B cell (primary cell): Measurements from ENCODE around the gene PLPP7. TPM values are rescaled to one million over a fixed set of nuclear protein-coding genes. Genes with fewer than 3 reads are reported as not detected.

Experiments
- ATAC-seq: fragments of 200-7000 bp; cut with Tn5 transposase; one replicate; pipeline ENCODE4 v1.10.0; 2021; ENCODE audit warnings: low read depth, mild to moderate bottlenecking, moderate number of reproducible peaks, moderate library complexity
- CTCF ChIA-PET: fragments of 350-600 bp; sonication (Branson Sonifier 250); formaldehyde crosslinking; loops from one replicate; lab custom pipeline; 2021; ENCODE audit warnings: antibody characterized with exemption, inconsistent platforms; lab: Charles Lee
- POLR2A ChIA-PET: fragments of 350-600 bp; sonication (Branson Sonifier 250); formaldehyde crosslinking; loops from one replicate; lab custom pipeline; 2021; ENCODE audit warnings: antibody characterized with exemption; lab: Charles Lee
- DNase-seq: peaks from one replicate; pipeline ENCODE4 v3.0.0; 2013
- H2AFZ ChIP-seq: 2 replicates; pipeline ENCODE4 v1.6.1; 2012; ENCODE audit warnings: mild to moderate bottlenecking, low read depth, low read length; ENCODE audit not compliant: insufficient read depth, poor library complexity, severe bottlenecking
- H3K27ac ChIP-seq, 2 donors: 1 replicate in 1 of 2; 2 replicates in 1 of 2; pipeline ENCODE4 v1.5.1; 2012 to 2013; ENCODE audit warnings: low read length in 2 of 2, mild to moderate bottlenecking in 2 of 2, moderate library complexity in 1 of 2
- H3K27me3 ChIP-seq, 4 experiments: fragments of 200-600 bp in 1 of 4; sonication (generic) in 1 of 4; replicated peaks in 1 of 4; 1 replicate in 2 of 4; 2 replicates in 2 of 4; pipeline versions ENCODE4 v1.6.1 to v1.7.0; 2013 to 2016; ENCODE audit warnings: low read length in 3 of 4, mild to moderate bottlenecking in 2 of 4, mixed read lengths in 1 of 4, moderate library complexity in 1 of 4; ENCODE audit not compliant: insufficient read depth in 4 of 4, control insufficient read depth in 3 of 4; ENCODE audit errors: control extremely low read depth in 1 of 4
- H3K36me3 ChIP-seq, 2 experiments: replicated peaks in 1 of 2; 1 replicate in 1 of 2; 2 replicates in 1 of 2; pipeline versions ENCODE4 v1.6.1 to v1.7.1; 2013; ENCODE audit warnings: low read length in 1 of 2; ENCODE audit not compliant: insufficient read depth in 2 of 2, control insufficient read depth in 1 of 2; ENCODE audit errors: control extremely low read depth in 1 of 2, extremely low read depth in 1 of 2
- H3K4me1 ChIP-seq, 2 donors: fragments of 200-600 bp in 1 of 2; sonication (generic) in 1 of 2; 1 replicate in 1 of 2; 2 replicates in 1 of 2; pipeline versions ENCODE4 v1.5.1 to v1.6.1; 2013 to 2017; ENCODE audit warnings: low read length in 2 of 2; ENCODE audit not compliant: control insufficient read depth in 2 of 2, insufficient read depth in 2 of 2
- H3K4me2 ChIP-seq: replicated peaks from 2 replicates; pipeline ENCODE3; 2012; ENCODE audit warnings: mild to moderate bottlenecking, low read depth, low read length; ENCODE audit not compliant: poor library complexity, severe bottlenecking
- H3K4me3 ChIP-seq, 5 experiments: fragments of 200-600 bp in 1 of 5; sonication (generic) in 1 of 5; 1 replicate in 3 of 5; 2 replicates in 2 of 5; pipeline versions ENCODE4 v1.5.1 to v1.7.0; 2011 to 2016; ENCODE audit warnings: low read length in 4 of 5, mild to moderate bottlenecking in 4 of 5, low read depth in 2 of 5, control low read depth in 1 of 5, moderate library complexity in 1 of 5; ENCODE audit not compliant: insufficient read depth in 1 of 5; ENCODE audit errors: control extremely low read depth in 1 of 5, extremely low read depth in 1 of 5
- H3K79me2 ChIP-seq: fragments of 200-600 bp; sonication (generic); one replicate; pipeline ENCODE4 v1.6.0; 2016; ENCODE audit warnings: low read length; ENCODE audit not compliant: control insufficient read depth, insufficient read depth
- H3K9ac ChIP-seq: fragments of 200-600 bp; sonication (generic); 2 replicates; pipeline ENCODE4 v1.6.1; 2017; ENCODE audit warnings: mild to moderate bottlenecking, low read length, moderate library complexity
- H3K9me3 ChIP-seq, 3 donors: one replicate each; pipeline versions ENCODE4 v1.6.1 to v1.7.1; 2013; ENCODE audit warnings: low read length in 2 of 3; ENCODE audit not compliant: control insufficient read depth in 2 of 3, insufficient read depth in 1 of 3; ENCODE audit errors: control extremely low read depth in 1 of 3
- H4K20me1 ChIP-seq: 2 replicates; pipeline ENCODE4 v1.6.0; 2012; ENCODE audit warnings: mild to moderate bottlenecking, low read length; ENCODE audit not compliant: insufficient read depth, control insufficient read depth, poor library complexity, severe bottlenecking
- H3K27ac Mint-ChIP-seq: one replicate; pipeline ENCODE4 v1.8.0; 2021; ENCODE audit warnings: mixed read lengths
- H3K27me3 Mint-ChIP-seq: one replicate; pipeline ENCODE4 v1.8.0; 2021; ENCODE audit warnings: mixed read lengths
- H3K4me1 Mint-ChIP-seq: one replicate; pipeline ENCODE4 v1.8.0; 2021; ENCODE audit warnings: mixed read lengths
- H3K4me3 Mint-ChIP-seq: one replicate; pipeline ENCODE4 v1.8.0; 2021; ENCODE audit warnings: mixed read lengths
- H3K9me3 Mint-ChIP-seq: one replicate; pipeline ENCODE4 v1.8.0; 2022; ENCODE audit warnings: mixed read lengths; ENCODE audit not compliant: insufficient read depth
- EZH2 ChIP-seq: IDR thresholded peaks from 2 replicates; pipeline ENCODE4 v1.6.1; 2012; ENCODE audit warnings: borderline replicate concordance, low read depth, mild to moderate bottlenecking, moderate library complexity, low read length; ENCODE audit not compliant: insufficient read depth, poor library complexity, severe bottlenecking
- WGBS: methylation state at CpG from one replicate; pipeline ENCODE4 v1.1.5; 2013; ENCODE audit warnings: missing lambda C conversion rate; ENCODE audit not compliant: insufficient coverage; 5-methylcytosine and 5-hydroxymethylcytosine counted together
- intact Hi-C: fragments of 100-400 bp; cut with micrococcal nuclease; formaldehyde crosslinking; loops from one replicate; pipeline ENCODE4 v1.10.0; 2022
- polyA plus RNA-seq: library from polyadenylated mRNA; depleted of rRNA; stranded (reverse); fragments of >200 nt; gene quantifications from 2 replicates; pipeline ENCODE4 v1.2.3, GENCODE V29; 2012
- total RNA-seq, 2 donors: library from RNA; stranded (reverse); fragments of 120-200 nt in 1 of 2; gene quantifications; 1 replicate in 1 of 2; 2 replicates in 1 of 2; pipeline versions ENCODE4 v1.2.3 to v1.2.4, GENCODE V29; 2013 to 2022
- TF ChIP-seq, protein P1 (sequence below): fragments of 200-600 bp; IDR thresholded peaks from one replicate; pipeline ENCODE4 v1.8.0; 2022; ENCODE audit warnings: antibody characterized with exemption, mild to moderate bottlenecking

PLPP7 gene
- total and polyA plus RNA-seq, 2 donors (not counting 1 experiment from before 2014, with no cell fraction given), result 0.57 to 2.0 TPM

DNA sequence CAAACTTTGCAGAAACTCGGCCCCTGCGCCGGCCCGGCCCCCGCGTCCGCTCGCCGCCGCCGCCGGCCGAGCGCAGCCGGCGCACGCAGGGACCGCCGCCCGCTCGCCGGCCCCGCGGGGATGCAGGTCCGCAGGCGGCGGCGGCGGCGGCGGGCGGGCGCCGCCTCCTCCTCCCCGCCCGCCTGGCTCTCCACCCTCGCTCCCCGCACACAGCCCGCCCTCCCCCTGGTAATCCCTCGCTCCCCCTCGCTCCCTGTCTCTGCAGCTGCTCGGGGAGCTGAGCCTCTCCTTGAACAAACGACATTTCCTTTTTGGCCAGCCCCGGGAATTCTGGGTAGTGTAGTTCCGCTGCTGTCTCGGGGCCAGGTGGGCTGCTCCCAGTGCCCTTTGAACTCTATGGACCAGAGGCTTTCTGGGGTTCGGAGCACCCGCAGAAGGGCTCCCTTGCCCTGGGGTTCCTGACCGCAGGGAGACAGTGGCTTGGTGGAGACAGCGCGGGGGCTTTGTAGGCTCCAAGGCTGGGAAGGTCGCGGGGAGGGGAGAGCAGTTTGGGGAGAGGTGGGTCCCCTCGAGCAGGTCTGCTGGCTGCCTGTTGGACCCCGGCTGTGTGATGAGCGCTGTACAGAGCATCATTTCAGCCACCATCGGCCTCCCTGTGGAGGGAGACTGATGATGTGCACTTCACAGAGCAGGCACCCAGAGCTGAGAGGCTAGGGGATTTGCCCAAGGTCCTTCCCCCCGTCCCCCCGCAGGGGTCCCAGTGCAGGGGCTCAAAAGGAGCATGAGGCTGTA lies 11.4 kb upstream of the PLPP7 start:
- Mint-ChIP-seq H3K27ac (peak overlapping the region; percentile 87), H3K9me3 (no peaks in the 10 kb centered on the region), H3K4me3 (peak overlapping the region; percentile 85), H3K27me3 (peaks cover 10% of the 10 kb centered on the region), H3K4me1 (peaks cover 40% of the 10 kb centered on the region)
- Histone ChIP-seq H2AFZ (peak overlapping the region; percentile 71), H3K4me1 (peaks cover 33 to 36% of the 10 kb centered on the region in 2 donors), H3K9ac (peak overlapping the region; percentile 97), H3K27me3 (peaks cover 0 to 16% (median 5%) of the 10 kb centered on the region in 4 experiments), H3K4me2 (peak overlapping the region; percentile 77), H3K79me2 (peaks cover 33% of the 10 kb centered on the region), H3K9me3 (no peaks in the 10 kb centered on the region), H3K4me3 (peak overlapping the region in 4 of 5 experiments; percentile 11 to 95 (median 78)), H3K27ac (peak overlapping the region; percentile 28 to 71), H3K36me3 (no peaks in the 10 kb centered on the region), H4K20me1 (peaks cover 8% of the 10 kb centered on the region)
- ChIA-PET CTCF (interaction anchor here (0.7 to 3.0 kb wide), 5 partner anchors 22 to 100 kb away, joined by 3 to 15 read pairs (median 3); no protein-coding TSS in a partner anchor), POLR2A (interaction anchor here (0.5 to 1.0 kb wide), 6 partner anchors 9 to 95 kb away, joined by 3 to 7 read pairs (median 4); no protein-coding TSS in a partner anchor)
- DNase-seq, result peak; percentile 82
- WGBS, result 9% methylated on average over 59 of the region's 59 CpGs
- intact Hi-C loops, result loop anchor here (1.0 to 10.0 kb wide), 5 partner anchors 8 to 964 kb away; partner anchors contain the start of gene NUP214
- TF ChIP-seq EZH2, result no peak
- TF ChIP-seq, protein P1, sequence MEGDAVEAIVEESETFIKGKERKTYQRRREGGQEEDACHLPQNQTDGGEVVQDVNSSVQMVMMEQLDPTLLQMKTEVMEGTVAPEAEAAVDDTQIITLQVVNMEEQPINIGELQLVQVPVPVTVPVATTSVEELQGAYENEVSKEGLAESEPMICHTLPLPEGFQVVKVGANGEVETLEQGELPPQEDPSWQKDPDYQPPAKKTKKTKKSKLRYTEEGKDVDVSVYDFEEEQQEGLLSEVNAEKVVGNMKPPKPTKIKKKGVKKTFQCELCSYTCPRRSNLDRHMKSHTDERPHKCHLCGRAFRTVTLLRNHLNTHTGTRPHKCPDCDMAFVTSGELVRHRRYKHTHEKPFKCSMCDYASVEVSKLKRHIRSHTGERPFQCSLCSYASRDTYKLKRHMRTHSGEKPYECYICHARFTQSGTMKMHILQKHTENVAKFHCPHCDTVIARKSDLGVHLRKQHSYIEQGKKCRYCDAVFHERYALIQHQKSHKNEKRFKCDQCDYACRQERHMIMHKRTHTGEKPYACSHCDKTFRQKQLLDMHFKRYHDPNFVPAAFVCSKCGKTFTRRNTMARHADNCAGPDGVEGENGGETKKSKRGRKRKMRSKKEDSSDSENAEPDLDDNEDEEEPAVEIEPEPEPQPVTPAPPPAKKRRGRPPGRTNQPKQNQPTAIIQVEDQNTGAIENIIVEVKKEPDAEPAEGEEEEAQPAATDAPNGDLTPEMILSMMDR, result no peak
- ATAC-seq, result peak; percentile 58
